Stomach (tissue), 9 donors: ENCODE results near the gene TATDN2. TPM values are rescaled to one million over a fixed set of nuclear protein-coding genes. Genes with fewer than 3 reads are reported as not detected.

Source experiments
- DNase-seq, 2 donors: peaks; one replicate each; pipeline versions ENCODE4 v3.0.0 to v3.0.0-alpha.2; 2013 to 2019
- H3K27ac ChIP-seq, 5 donors: fragments of 200-600 bp in 4 of 5; sonication (generic) in 4 of 5; one replicate each; pipeline ENCODE4 v1.5.1; 2013 to 2019; ENCODE audit warnings: mild to moderate bottlenecking in 1 of 5, moderate library complexity in 1 of 5
- H3K27me3 ChIP-seq, 3 donors: fragments of 200-600 bp; sonication (generic); one replicate each; pipeline ENCODE4 v1.5.1; 2017 to 2019; ENCODE audit warnings: mixed run types in 1 of 3
- H3K36me3 ChIP-seq, 4 donors: fragments of 200-600 bp; sonication (generic); 1 replicate in 3 of 4; 2 replicates in 1 of 4; pipeline ENCODE4 v1.5.1; 2016 to 2019
- H3K4me1 ChIP-seq, 4 donors: fragments of 200-600 bp; sonication (generic); one replicate each; pipeline ENCODE4 v1.5.1; 2016 to 2019
- H3K4me3 ChIP-seq, 4 donors: fragments of 200-600 bp; sonication (generic) in 3 of 4; one replicate each; pipeline ENCODE4 v1.5.1; 2016 to 2019; ENCODE audit warnings: mild to moderate bottlenecking in 1 of 4
- H3K9me3 ChIP-seq, 4 donors: fragments of 200-600 bp; sonication (generic); one replicate each; pipeline ENCODE4 v1.5.1; 2016 to 2019
- CTCF ChIP-seq, 7 experiments: fragments of 450-650 bp in 4 of 7; fragments of 200-600 bp in 3 of 7; sonication (generic) in 3 of 7; IDR thresholded peaks; one replicate each; pipeline ENCODE4 v1.5.1; 2016 to 2019; ENCODE audit warnings: antibody characterized with exemption in 7 of 7, control low read depth in 2 of 7, mild to moderate bottlenecking in 1 of 7
- EP300 ChIP-seq: sonication (generic); formaldehyde crosslinking; IDR thresholded peaks from one replicate; pipeline ENCODE4 v1.6.1; 2017; ENCODE audit warnings: antibody characterized with exemption
- POLR2A ChIP-seq, 4 donors: fragments of 450-650 bp; IDR thresholded peaks; one replicate each; pipeline ENCODE4 v1.6.1; 2016; ENCODE audit warnings: antibody characterized with exemption in 4 of 4, control low read depth in 2 of 4, mild to moderate bottlenecking in 1 of 4, moderate library complexity in 1 of 4
- POLR2AphosphoS5 ChIP-seq, 3 donors: sonication (generic); formaldehyde crosslinking; IDR thresholded peaks; one replicate each; pipeline ENCODE4 v1.6.1; 2016; ENCODE audit warnings: antibody characterized with exemption in 3 of 3
- WGBS, 5 donors: extraction: QIAGEN DNeasy Blood & Tissue Kit in 3 of 5; methylation state at CpG; one replicate each; pipeline versions ENCODE4 v1.1.5 to v1.1.7; 2013 to 2018; 5-methylcytosine and 5-hydroxymethylcytosine counted together
- intact Hi-C: fragments of 100-400 bp; cut with DNase I; formaldehyde crosslinking; loops from one replicate; pipeline ENCODE4 v1.15.1; 2023; ENCODE audit warnings: low total_unique reads
- polyA plus RNA-seq, 3 donors: library from polyadenylated mRNA; stranded (reverse); fragments of 200-250 nt; gene quantifications; one replicate each; pipeline ENCODE4 v1.2.3, GENCODE V29; 2013
- total RNA-seq, 5 donors: library from RNA; depleted of rRNA; stranded (reverse); fragments of >200 nt; gene quantifications; one replicate each; pipeline versions ENCODE4 v1.1.0 to v1.2.3, GENCODE V29; 2014 to 2016
- donor health status: healthy with polysubstance abuse.
- donor health status: Bipolar disorder and iron deficiency.
- donor health status: healthy.

TATDN2 gene
- total and polyA plus RNA-seq, 8 donors, result 10.4 to 37.5 (median 17.1) TPM

DNA sequence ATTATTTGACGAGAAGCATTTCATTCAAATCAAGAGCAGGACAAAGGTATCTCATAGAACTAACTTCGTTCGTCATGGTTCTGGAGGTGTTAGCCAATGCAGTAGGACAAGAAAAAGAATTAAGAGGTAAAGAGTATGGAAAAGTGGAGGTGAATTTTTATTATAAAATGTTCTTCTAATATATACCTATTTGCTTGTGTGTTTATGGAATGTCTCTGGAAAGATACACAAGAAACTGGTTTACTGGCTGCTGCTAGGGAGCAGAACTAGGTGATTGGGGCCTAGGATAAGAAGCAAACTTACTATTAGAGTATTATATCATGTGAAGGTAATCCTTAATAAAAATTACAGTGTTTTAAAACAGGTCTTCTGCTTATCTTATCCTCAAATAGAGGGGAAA is 30.9 kb upstream of the TATDN2 start:
- 64 to 97% (median 93%) methylated on average over 3 of the region's 3 CpGs for WGBS, 5 donors

GRCh38 chr3:10219737-10220136 is 28.5 kb upstream of the TATDN2 start:
- peak overlapping the region in 2 of 5 donors; percentile 43 to 69 for H3K27ac ChIP-seq
- WGBS, 5 donors, result 82 to 91% (median 89%) methylated on average over 9 of the region's 9 CpGs
- intact Hi-C loops, result loop anchor here (10.0 kb wide), 1 partner anchor 55 kb away; the partner anchor contains the start of gene IRAK2

More for the DNA sequence above, 30.9 kb upstream of the TATDN2 start:
- Histone ChIP-seq H3K36me3 (peaks cover 0 to 66% (median 63%) of the 10 kb centered on the region in 4 donors), H3K4me1 (peaks cover 0 to 22% (median 0%) of the 10 kb centered on the region in 4 donors), H3K27me3 (no peaks in the 10 kb centered on the region), H3K4me3 (no peak overlapping the region), H3K27ac (no peak overlapping the region), H3K9me3 (no peaks in the 10 kb centered on the region)
- no peak for TF ChIP-seq POLR2AphosphoS5 (IDR thresholded peaks at IDR 0.05)
- intact Hi-C loops, result no loop called here
- DNase-seq, result no peak

GRCh38 chr3:10223676-10224639 is 24.3 kb upstream of the TATDN2 start:
- Histone ChIP-seq H3K4me1 (peaks cover 8 to 63% (median 8%) of the 10 kb centered on the region in 4 donors), H3K27me3 (no peaks in the 10 kb centered on the region), H3K9me3 (no peaks in the 10 kb centered on the region), H3K4me3 (no peak overlapping the region), H3K36me3 (peaks cover 0 to 48% (median 42%) of the 10 kb centered on the region in 4 donors), H3K27ac (peak overlapping the region in 2 of 5 donors; percentile 48 to 55)
- peak; percentile 22 to 31 for DNase-seq
- no peak for TF ChIP-seq EP300
- TF ChIP-seq POLR2AphosphoS5 (IDR thresholded peaks at IDR 0.05), result no peak
- WGBS, 5 donors, result 69 to 76% (median 73%) methylated on average over 10 of the region's 10 CpGs
- intact Hi-C loops, result loop anchor here (10.0 kb wide), 1 partner anchor 59 kb away; the partner anchor contains the start of gene IRAK2

More at GRCh38 chr3:10219737-10220136, 28.5 kb upstream of the TATDN2 start:
- Histone ChIP-seq H3K4me3 (no peak overlapping the region), H3K36me3 (peaks cover 0 to 63% (median 57%) of the 10 kb centered on the region in 4 donors), H3K9me3 (no peaks in the 10 kb centered on the region), H3K27me3 (no peaks in the 10 kb centered on the region), H3K4me1 (peaks cover 2 to 40% (median 5%) of the 10 kb centered on the region in 4 donors)
- DNase-seq, result no peak
- TF ChIP-seq POLR2AphosphoS5 (IDR thresholded peaks at IDR 0.05) (no peak), CTCF (IDR thresholded peaks at IDR 0.05) (no peak), EP300 (no peak), POLR2A (IDR thresholded peaks at IDR 0.05) (no peak)

GRCh38 chr3:10224794-10225665 is 23.2 kb upstream of the TATDN2 start:
- TF ChIP-seq POLR2AphosphoS5 (IDR thresholded peaks at IDR 0.05) (peak; percentile 75 to 95 (median 80)), CTCF (IDR thresholded peaks at IDR 0.05) (peak in 5 of 7 experiments; percentile 65 to 91 (median 86)), POLR2A (IDR thresholded peaks at IDR 0.05) (no peak)
- Histone ChIP-seq H3K27ac (peak overlapping the region in 4 of 5 donors; percentile 24 to 48 (median 37)), H3K27me3 (no peaks in the 10 kb centered on the region), H3K4me3 (no peak overlapping the region), H3K9me3 (no peaks in the 10 kb centered on the region), H3K4me1 (peaks cover 8 to 65% (median 8%) of the 10 kb centered on the region in 4 donors), H3K36me3 (peaks cover 0 to 53% (median 37%) of the 10 kb centered on the region in 4 donors)
- intact Hi-C loops, result loop anchor here (10.0 kb wide), 1 partner anchor 60 kb away; the partner anchor contains the start of gene IRAK2
- 35 to 59% (median 56%) methylated on average over 4 of the region's 4 CpGs for WGBS, 5 donors
- peak; percentile 83 to 87 for DNase-seq
